ENCODE data around the gene STOX2.

GRCh38 chr4:183995570-183995969 is 90.5 kb downstream of the STOX2 start:
- TF ChIP-seq CTCF (conservative IDR thresholded peaks at IDR 0.05), result no peak
- TF ChIP-seq ZFX (IDR thresholded peaks at IDR 0.05), result no peak

Measured in C4-2B (cell line).